ENCODE data around the gene CTIF.

The CTIF gene

DNA sequence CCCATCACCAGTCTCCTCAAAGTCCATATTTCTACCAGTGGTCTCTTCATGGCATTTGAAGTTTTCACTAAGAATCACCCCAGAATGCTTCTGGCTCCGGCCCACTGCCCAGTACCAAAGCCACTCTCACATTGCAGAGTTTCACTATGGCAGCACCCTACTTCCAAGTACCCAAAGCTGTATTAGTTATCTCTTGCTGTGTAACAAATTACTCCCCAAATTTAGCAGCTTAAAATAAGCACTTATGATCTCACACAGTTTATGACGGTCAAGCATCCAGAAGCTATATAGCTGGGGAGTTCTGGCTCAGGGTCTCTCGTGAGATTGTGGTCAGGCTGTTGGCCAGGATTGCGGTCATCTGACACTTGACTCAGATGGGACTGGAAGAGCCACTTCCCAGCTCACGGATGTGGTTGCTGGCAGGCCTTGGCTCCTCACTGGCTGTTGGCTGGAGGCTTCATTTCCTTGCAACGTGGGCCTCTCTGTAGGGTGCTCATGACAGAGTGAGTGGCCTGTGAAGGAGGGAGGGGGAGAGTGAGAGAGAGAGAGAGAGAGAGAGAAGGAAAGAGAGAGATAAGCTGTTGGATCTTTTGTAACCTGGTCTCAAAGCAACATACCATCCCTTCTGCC, 189.5 kb downstream of the CTIF start:
- no peak for DNase-seq (ENCODE audit: low read depth in 2 of 2)

GRCh38 chr18:48729404-48729803, 190.6 kb downstream of the CTIF start:
- DNase-seq (ENCODE audit: low read depth in 2 of 2), result no peak

- DNase-seq (ENCODE audit: low read depth in 2 of 2), result no peak
Observed at GRCh38 chr18:48730010-48730409, 191.2 kb downstream of the CTIF start.

DNA sequence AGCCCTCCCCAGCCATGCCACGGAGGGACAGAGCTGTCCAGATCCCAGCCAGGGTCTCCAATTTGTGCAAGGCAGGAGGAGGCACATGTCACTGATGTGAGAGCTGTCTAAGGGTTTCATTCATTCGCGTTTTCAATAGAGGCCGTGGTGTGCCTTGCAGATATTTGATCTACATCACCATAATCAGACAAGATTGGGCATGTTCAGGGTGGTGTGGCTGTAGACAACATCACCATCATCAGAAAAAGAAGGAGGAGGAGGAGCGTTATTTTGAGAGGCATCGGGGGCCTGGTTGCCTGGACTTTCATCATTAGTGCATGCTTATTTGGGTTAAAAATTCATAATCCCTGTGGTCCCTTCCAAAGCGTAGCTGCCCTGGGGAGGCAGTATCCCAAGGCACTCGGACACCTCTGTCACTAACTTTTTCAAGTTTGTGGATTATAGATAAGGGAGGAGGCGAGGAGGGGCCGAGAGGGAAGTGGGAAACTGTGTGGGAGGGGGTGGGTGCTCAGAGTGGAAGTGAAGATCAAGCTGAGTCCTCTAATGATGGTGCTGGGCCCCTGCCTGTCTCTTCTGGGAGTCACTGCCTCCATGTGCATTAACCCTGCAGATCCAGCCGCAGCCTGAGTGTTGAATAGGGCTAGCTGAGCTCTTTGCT, 194.1 kb downstream of the CTIF start:
- DNase-seq (ENCODE audit: low read depth in 2 of 2), result no peak

- no peak for DNase-seq (ENCODE audit: low read depth in 2 of 2)
Observed at GRCh38 chr18:48733643-48734253, 194.9 kb downstream of the CTIF start.

DNA sequence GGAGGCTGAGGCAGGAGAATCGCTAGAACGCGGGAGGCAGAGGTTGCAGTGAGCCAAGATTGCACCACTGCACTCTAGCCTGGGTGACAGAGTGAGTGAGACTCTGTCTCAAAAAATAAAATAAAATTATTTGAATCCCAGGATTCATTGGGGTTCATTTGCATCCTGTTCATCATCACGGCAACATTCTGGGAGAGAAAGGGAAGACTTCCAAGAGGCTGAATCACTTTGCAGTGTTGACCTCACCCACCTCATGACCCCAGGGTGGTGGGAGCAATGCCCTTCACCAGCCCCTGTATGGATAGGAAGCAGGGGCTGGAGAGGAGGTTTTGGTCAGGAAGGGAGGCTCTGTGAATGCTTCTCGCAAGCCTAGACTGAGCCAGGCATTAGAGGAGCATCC, 195.6 kb downstream of the CTIF start:
- no peak for DNase-seq (ENCODE audit: low read depth in 2 of 2)

DNA sequence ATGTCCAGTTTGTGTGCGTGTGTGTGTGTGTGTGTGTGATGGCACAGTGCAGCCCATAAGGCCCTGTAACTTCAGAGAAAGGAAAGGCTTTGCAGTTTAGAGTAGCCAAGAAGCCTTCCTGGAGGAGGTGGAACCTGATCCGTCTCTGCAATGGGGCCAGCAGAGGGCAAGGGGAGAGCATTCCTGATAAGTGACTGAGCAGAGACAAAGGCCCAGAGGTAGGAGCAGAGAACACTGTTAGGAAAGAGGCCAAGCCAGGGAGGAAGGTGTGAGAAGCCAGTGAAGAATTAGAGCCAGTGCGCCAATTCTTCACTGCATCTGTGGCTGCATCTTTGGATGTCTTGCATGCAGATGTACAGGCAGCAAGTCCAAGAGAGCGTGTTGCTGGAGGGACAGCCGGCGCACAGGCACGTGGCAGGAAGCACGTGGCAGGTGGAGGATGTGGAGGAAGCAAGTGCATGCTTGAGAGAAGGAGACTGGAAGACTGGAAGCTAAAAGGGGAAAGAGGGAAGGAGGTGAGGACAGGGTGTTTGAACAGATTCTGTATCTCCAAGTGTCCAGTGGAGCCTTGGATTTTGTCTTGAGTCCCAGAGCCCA, 196.3 kb downstream of the CTIF start:
- DNase-seq (ENCODE audit: low read depth in 2 of 2), result no peak

DNA sequence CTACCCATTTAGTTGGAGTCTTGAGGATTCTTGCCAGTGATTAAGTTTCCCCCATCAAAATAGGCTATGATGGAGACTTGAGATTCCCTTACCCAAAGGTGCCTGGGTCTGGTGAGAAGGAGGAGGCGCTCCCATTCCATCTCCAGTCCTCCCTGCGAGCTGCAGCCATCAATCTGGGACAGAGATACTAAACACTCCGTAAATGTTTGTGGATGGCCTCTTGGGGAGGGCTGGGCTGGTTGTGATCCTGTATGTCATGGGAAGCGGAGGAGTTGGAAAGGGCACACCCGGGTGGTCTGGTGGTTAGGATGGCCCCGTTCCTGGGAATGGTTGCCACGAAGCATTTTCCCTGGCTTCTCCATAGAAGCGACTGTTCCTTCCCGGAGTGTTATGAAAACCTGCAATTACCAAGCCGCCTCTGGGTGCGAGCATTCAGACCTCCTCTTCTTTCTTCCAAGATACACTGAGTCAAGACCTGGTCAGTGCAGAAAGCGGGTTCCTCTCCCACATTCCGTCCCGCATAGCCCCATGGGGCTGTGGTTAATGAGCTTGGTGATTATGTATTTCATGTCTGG, 196.9 kb downstream of the CTIF start:
- DNase-seq (ENCODE audit: low read depth in 2 of 2), result no peak

DNA sequence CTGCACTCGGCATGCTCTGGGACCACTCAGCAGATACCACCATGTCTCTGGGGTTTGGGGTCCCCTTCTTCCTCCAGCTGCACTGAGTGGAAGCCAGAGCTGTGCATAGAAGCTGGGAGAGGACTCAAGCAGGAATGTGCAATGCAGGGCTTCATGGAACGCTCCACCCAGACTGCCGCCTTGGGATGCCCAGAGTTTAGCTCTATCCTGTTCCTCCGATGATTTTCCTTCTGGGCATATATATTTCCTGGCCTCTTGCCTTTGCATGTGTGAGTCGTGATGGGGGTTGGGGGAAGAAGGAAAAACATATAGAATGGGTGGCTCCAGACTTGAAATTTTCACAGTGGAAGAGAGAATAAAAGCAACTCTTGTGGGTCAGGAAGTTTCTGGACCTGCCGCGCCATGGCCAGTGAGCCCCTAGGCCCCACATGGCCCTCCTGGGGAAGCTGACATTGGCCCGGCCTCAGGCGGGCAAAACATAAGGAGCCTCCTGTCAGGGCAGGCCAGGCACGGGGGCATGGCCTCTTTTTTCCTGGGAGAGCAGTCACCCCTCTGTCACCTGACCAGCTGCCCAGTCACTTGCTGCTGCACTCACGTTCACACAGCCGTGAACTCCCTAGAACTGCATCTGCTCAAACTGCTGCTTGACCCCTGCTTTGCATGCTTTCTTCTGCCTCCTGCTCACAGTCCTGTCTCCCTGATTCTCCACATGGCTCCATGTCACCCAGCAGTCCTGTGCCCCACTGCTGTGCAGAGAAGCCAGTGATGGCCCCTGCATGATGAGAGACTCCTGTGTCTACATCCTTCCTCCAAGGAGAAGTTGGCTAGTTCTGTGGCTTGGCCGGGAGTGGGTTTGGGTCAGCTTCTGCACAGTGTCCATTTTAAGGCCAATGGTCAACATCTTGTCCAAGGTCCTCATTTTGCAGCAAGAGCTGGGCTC, 197.8 kb downstream of the CTIF start:
- no peak for DNase-seq (ENCODE audit: low read depth in 2 of 2)

GRCh38 chr18:48739266-48740067, 200.6 kb downstream of the CTIF start:
- no peak for DNase-seq (ENCODE audit: low read depth in 2 of 2)

DNA sequence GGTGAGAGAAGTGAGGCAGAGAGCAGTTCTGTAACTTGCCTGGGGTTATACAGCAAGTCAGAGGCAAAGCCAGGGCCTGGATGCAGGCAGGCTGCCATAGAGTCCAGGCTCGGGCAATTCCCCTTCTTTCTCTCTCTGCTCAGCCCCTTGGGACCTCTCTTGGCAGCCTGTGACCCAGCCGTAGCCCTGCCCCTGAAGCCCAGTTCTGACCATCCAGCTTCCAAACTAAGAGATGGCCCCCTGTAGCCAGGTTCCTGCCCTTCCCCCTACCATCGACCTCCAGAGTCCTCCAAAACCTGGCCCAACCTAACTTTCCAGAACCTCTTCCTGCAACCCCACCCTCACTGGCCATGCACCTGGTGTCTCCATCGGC, 201.2 kb downstream of the CTIF start:
- DNase-seq (ENCODE audit: low read depth in 2 of 2), result no peak

- no peak for DNase-seq (ENCODE audit: low read depth in 2 of 2)
Observed at GRCh38 chr18:48740851-48741485, 202.1 kb downstream of the CTIF start.

- no peak for DNase-seq (ENCODE audit: low read depth in 2 of 2)
Observed at GRCh38 chr18:48741866-48742265, 203.0 kb downstream of the CTIF start.

DNA sequence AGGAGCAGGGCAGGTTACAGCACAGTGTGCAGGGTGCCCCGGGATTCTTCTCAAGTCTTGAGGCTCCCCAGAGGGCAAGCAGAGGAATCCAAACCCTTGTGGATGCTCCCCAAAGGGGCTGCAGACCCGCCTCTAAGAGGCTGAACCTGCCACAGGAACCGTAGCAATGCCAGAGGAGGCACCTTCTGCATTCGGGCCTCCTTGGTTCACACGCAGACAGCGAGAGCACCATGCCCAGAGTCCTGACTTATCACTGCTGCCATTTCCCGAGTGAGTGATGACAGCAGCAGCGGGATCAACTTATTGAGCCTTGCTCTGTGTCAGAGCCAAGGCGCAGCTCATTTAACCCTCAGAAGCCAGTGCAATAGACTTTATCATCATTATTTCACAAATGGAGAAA, 203.5 kb downstream of the CTIF start:
- no peak for DNase-seq (ENCODE audit: low read depth in 2 of 2)

- no peak for DNase-seq (ENCODE audit: low read depth in 2 of 2)
Observed at GRCh38 chr18:48742706-48743475, 204.1 kb downstream of the CTIF start.

DNA sequence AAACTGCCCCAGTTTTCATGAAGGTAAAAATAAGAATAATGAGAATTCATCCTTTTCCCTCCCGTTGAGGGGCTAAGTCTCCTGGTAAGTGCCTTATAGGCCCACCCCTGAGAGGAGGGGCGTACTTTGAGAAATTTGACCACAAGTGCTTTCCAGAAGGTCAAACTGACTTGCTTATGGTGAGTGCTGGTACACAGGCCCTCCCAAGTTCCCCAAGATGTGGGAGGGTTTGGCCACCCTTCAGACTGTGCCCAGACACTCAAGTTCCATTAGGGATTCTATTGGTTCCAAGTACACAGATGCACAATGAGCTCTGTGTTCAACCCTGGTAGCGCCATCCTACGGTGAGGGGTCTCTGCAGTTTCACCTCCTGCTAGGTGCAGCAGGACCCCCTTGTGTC, 205.1 kb downstream of the CTIF start:
- DNase-seq (ENCODE audit: low read depth in 2 of 2), result no peak

- DNase-seq (ENCODE audit: low read depth in 2 of 2), result no peak
Observed at GRCh38 chr18:48745293-48745692, 206.5 kb downstream of the CTIF start.

DNA sequence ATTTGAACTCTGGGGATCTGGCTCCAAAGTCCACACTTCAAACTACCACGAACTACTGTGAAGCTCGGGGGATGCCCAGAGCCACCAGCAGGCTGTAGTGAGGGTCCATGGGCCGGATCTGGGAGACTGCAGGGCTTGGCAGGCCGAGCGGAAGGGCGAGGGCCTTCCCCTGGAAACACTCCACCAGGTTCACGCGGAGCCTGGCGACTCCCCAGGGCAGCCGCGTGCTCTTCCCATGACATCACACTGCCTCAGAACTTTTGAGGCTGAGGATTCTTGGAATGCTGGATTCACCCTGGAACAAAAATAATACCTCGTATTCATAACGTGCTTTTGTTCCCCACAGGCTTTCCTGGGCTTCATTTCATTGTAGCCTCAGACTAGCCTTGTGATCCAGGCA, 210.9 kb downstream of the CTIF start:
- no peak for DNase-seq (ENCODE audit: low read depth in 2 of 2)

DNA sequence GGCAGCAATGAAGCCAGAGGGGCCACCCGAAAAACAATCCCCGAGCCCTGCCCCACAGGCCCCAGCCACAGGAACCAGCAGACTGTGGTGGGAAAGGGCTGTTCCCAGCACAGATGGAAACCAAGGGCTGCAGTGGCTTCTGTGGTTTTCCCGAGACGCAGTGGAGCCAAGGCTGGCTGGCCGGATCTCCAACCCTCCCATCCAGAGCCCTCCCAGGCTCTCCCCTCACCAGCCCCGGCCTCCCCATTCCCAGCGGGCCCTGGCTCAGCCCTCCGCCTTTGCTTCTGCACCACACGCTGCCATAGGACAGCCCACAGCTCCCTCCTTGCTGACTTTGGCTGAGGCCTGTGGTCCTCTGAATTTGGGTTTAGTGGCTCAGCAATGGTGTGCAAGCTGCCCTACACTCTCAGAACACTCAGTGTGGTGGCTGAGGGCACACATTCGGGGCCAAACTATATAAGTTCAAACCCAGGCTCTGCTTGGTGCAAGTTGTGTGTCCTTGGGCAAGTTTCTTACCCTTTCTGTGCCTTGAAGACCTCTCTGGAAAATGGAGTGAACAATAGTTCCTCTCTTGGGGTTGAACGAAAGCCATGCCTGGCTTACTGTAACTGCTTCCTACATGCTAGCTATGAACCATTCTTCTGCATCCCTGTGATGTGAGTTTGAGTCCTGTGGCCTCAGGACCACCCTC, 211.8 kb downstream of the CTIF start:
- DNase-seq (ENCODE audit: low read depth in 2 of 2), result no peak
